NCI-H2171 (cell line): ENCODE results near the gene SQOR.
"Not testable (repeated sequence)": the region's sequence is repeated elsewhere in the genome, so short reads cannot be mapped to it uniquely, and the experiment has no call there.

Experiments
- DNase-seq: peaks from one replicate; lab custom pipeline; 2025; lab: John Stamatoyannopoulos, UW

SQOR gene

GRCh38 chr15:45631776-45632175, 3.1 kb upstream of the SQOR start:
- DNase-seq = no peak

DNA sequence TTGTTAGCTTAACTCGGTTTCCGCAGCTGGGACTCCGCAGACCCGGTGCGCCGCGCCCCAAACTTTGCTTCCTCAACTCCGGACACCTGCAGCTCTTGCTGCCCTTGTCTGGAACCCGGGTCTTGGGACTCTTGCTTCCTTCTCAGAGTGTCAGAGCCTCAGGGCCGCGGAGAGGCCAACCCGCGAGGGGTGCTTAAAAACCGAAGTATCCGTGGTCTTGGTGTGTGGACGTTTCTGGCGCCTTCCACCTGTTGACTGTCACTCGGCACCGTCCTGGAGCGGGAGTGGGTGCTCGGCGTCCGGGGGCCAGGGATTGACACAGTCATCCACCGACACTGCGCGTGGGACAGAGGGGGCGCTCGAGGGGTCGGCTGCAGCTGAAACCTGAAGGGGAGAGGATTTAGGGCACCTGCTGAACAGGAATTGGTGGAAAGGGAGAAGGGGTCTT, 386 bp downstream of the SQOR start:
- no peak for DNase-seq

DNA sequence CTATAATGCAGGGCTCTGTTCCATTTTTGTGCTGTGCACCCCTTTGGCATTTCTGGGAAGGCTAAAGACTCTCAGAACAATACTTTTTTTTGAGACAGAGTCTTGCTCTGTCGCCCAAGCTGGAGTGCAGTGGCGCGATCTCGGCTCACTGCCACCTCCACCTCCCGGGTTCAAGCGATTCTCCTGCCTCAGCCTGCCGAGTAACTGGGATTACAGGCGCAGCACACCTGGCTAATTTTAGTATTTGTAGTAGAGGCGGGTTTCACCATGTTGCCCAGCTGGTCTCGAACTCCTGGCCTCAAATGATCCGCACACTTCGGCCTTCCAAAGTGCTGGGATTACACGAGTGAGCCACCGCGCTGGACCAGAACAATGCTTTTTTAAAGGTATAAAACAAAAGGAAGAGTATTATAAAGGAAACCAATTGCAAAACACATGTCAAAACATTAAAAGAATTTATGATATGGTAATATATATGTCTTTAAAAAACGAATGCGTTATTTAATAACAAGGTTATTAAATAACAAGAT, 999 bp downstream of the SQOR start:
- no peak for DNase-seq

- DNase-seq = no peak
Observed at GRCh38 chr15:45637141-45637540, 2.3 kb downstream of the SQOR start.

DNA sequence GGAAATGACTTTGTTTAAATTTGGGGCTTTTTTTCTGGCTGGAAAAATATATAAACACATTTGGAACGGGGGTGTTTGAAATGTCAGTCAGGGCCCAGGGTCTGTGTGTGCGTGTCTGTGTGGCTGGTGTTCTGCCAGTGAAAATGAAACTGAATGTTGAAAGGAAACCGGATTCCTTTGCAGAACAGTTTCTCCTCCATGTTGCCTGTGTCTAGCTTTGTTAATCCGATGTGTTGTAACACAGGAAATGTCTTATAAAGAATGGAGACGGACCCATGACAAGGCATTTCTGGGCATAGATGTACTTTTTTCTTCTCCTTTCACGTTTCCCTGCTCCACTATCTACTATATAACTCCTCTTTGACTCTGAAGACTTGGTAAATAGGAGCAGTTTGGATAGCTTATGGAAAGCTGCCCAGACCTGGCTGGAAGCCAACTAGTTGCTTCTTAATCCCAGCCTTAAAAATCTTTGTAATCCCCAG, 2.8 kb downstream of the SQOR start:
- no peak for DNase-seq

DNA sequence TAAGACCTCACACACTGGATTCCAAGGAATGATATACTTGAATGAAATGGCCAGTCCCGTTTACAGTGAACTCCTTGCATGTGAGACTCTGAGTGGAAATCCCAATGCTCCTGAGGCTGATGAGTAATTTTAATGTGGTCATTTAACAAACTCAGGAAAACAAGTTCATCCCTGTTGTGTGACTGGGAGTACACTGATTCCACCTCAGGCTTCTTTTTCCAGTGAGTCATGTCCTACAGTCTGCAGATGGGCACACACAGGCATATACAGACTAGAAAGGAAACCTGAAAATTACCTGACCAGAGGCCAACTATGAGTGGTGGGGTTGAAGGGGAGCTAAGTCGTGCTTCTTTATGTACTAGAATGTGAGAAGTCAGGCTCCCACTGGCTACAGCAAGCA, 5.8 kb downstream of the SQOR start:
- no peak for DNase-seq

- DNase-seq = no peak
Observed at GRCh38 chr15:45641374-45641781, 6.5 kb downstream of the SQOR start.

DNA sequence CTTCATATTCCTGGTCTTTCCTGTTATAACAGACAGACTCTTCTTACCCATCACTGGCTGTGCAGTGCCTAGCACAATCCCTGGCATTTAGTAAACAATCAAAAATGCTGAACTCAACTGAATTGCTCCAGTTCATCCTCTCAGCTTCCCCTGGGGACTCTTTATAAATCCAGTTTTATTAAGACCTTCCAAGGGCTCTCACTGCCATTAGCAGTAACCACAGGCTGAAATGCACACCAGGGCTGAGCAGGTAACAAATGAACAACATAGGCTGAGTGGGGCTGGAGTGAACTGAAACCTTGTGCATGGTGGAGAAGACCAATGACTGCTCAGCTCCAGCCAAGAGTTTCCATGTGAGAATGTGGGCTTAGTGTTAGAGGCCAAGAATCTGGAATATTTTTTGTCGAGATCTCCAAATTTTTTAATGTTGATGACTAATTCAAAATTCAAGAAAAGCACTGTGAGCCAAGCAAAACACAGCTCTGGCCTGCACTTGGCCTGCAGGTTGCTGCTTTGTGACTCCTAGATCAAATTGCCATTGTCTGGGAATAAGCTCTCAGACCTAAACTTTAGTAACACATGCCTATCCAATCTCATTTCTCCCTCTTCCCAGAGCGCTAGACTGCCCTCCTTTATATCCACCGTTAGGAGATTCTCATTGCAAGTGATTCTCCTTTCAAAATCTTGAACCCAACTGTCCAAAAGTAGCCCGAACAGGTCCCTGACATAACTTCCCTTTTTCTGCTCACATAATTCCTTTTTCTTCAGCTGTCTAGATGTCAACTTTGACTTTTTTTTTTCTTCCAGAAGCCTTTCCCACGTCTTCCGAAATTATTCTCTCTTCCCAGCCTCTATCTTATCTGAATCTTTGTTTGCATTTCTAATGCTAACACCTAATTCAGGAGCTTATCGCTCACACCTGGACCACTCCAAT, 7.4 kb downstream of the SQOR start:
- DNase-seq = no peak

DNA sequence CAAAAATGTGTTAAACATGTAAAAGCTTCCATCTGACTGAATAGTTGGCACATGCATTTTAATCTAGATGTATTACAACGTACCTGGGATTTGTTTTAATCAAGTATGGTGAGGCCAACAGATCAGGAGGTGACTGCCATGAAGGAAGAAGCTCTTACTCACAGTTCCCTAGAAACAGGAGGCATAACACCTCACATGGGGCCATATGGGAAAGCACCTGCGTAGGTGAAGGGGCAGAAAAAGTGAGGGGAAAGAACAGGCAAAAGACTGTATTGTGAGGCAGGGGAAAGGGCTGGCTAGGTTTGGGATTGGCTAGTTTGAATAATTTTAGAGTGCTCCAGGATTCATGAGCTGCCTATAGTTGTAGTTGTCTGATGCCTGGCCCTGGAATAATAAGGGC, 9.6 kb downstream of the SQOR start:
- no peak for DNase-seq

- DNase-seq = no peak
Observed at GRCh38 chr15:45645026-45645980, 10.5 kb downstream of the SQOR start.

DNA sequence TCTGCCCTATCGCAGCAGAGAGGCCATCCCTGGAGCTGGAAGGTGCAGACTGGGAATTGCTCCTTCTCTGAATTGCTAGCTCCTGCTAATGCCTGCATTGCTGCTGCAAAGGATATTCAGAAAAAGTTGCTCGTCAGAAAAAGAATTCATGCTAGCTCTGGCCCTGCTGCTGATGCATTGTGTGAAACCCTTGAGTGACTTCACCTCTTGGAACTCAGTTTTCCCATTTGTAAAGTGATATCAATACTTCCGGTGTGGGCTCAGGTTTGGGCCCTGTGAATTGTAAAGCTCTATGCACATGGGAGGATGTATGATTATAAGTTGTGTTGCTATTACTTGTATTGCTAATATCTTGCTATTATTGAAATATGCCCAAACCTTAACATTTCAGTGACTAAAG, 11.4 kb downstream of the SQOR start:
- no peak for DNase-seq

GRCh38 chr15:45647828-45648227, 13.0 kb downstream of the SQOR start:
- DNase-seq = no peak

DNA sequence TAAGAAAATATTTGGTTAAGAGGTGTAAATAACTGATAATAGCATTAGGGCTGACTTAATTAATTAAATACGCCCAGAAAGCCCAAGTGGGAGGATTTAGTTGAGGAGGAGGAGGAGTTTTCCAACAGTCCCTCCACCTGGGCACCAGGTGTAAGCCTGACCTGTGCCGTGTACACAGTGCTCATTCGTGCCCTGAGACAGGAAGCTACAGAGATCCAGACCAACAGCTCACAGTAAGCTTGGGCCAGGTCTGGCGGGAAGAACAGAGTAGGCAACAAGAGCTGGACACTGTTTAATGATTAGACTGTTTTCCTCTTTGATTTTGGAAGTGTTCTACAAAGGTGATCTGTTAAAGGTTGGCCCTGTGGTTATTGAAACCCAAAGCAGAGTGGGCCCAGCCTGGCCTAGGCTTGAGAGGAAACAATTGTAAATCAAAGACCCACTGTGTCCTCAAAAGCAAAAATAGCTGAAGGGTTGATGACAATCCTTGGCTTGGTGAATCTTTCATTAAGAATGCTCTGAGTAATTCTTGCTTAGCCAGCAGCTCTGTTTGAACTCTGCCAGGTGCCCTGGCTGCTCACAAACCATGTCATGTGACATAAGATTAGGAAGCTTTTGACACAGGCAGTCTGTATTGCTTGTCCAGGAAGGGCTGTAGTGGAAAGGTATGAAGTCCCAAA, 13.8 kb downstream of the SQOR start:
- no peak for DNase-seq

DNA sequence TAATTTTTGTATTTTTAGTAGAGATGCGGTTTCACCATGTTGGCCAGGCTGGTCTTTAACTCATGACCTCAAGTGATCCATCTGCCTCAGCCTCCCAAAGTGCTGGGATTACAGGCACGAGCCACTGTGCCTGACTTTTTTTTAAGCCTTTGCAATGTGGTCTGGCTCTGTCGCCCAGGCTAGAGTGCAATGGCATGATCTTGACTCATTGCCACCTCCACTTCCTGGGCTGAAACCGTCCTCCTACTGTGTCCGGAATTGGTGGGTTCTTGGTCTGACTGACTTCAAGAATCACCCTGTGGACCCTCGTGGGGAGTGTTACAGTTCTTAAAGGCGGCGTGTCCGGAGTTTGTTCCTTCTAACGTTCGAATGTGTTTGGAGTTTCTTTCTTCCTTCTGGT, 15.2 kb downstream of the SQOR start:
- DNase-seq = not testable (repeated sequence)

- DNase-seq = no peak
Observed at GRCh38 chr15:45650889-45651525, 16.2 kb downstream of the SQOR start.

GRCh38 chr15:45653702-45654424, 19.0 kb downstream of the SQOR start:
- DNase-seq = no peak

- no peak for DNase-seq
Observed at GRCh38 chr15:45654749-45655148, 19.9 kb downstream of the SQOR start.

- DNase-seq = no peak
Observed at GRCh38 chr15:45657254-45657653, 22.4 kb downstream of the SQOR start.

DNA sequence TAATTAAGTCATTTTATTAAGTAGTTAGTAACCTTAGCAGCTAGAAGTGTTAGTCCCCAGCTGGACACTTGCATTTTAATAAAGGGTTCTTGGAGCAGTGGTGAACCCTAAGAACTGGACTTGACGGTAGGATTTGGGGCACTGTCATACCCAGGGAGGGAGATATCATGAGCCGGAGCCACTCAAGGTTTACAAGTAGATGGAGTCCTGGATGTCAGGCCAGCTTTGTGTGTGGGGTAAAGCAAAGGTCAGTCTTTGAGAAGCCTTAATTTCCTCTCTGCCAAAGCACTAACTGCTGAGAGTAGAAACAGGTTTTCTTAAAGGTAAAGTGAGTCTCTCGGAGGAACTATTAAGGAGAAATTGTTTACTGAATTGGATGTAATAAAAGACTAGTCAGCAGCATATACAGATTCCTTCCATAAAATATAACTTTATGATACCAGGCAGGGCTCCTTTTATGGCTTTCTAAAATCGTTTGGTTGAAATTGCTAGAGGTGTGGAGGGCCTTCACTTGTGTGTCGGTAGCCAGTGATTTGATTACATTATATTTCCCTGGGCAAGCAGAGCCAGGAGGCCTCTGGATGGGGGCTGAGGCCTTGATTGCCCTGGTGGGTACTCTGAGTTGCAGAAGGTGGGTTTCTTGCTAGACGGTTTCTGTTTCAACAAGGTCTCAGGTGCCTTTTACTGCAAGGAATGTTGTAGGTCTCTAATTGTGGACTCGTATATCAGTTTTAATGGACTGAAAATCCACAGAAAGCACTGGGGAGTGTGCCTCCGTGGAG, 23.1 kb downstream of the SQOR start:
- DNase-seq = no peak
